Neuronal stem cell (in vitro differentiated cells): ENCODE data around the gene UBXN4.

Experiments used
- DNase-seq: peaks from one replicate; pipeline ENCODE4 v3.0.0-alpha.2; 2013; ENCODE audit warnings: low spot score
- H2AFZ ChIP-seq: one replicate; pipeline ENCODE4 v1.6.1; 2013; ENCODE audit warnings: mild to moderate bottlenecking, low read length, inconsistent platforms
- H2AK5ac ChIP-seq: 2 replicates; pipeline ENCODE4 v1.6.1; 2013; ENCODE audit warnings: low read depth, mild to moderate bottlenecking, inconsistent platforms, low read length, moderate library complexity, mixed read lengths
- H2BK120ac ChIP-seq: 2 replicates; pipeline ENCODE4 v1.6.1; 2013; ENCODE audit warnings: low read depth, mild to moderate bottlenecking, inconsistent platforms, low read length, moderate library complexity, mixed read lengths
- H2BK12ac ChIP-seq: one replicate; pipeline ENCODE4 v1.6.1; 2013; ENCODE audit warnings: low read length, inconsistent platforms
- H2BK15ac ChIP-seq: 2 replicates; pipeline ENCODE4 v1.6.1; 2013; ENCODE audit warnings: mild to moderate bottlenecking, low read length, inconsistent platforms, mixed read lengths
- H2BK5ac ChIP-seq: one replicate; pipeline ENCODE4 v1.6.1; 2013; ENCODE audit warnings: inconsistent platforms, mild to moderate bottlenecking, low read length, moderate library complexity
- H3K14ac ChIP-seq: one replicate; pipeline ENCODE4 v1.6.1; 2013; ENCODE audit warnings: low read length, inconsistent platforms
- H3K18ac ChIP-seq: 2 replicates; pipeline ENCODE4 v1.6.1; 2013; ENCODE audit warnings: low read length, inconsistent platforms
- H3K23ac ChIP-seq: 2 replicates; pipeline ENCODE4 v1.6.1; 2013; ENCODE audit warnings: low read depth, mild to moderate bottlenecking, mixed read lengths, low read length, inconsistent platforms; ENCODE audit not compliant: poor library complexity
- H3K27ac ChIP-seq: replicated peaks from 3 replicates; pipeline ENCODE4 v1.5.1; 2013; ENCODE audit warnings: low read length, inconsistent platforms
- H3K27me3 ChIP-seq, 3 experiments: 2 replicates each; pipeline ENCODE4 v1.6.1; 2013; ENCODE audit warnings: low read length in 3 of 3, mild to moderate bottlenecking in 2 of 3, inconsistent platforms in 1 of 3, low read depth in 1 of 3, mixed read lengths in 1 of 3, moderate library complexity in 1 of 3; ENCODE audit not compliant: control insufficient read depth in 3 of 3, insufficient read depth in 3 of 3
- H3K36me3 ChIP-seq, 2 donors: replicated peaks in 1 of 2; 2 replicates each; pipeline ENCODE4 v1.6.1; 2013; ENCODE audit warnings: low read length in 2 of 2; ENCODE audit not compliant: control insufficient read depth in 2 of 2, insufficient read depth in 2 of 2
- H3K4ac ChIP-seq: 2 replicates; pipeline ENCODE4 v1.6.1; 2013; ENCODE audit warnings: inconsistent platforms, mild to moderate bottlenecking, low read length, moderate library complexity
- H3K4me1 ChIP-seq, 2 donors: 1 replicate in 1 of 2; 2 replicates in 1 of 2; pipeline ENCODE4 v1.6.1; 2013; ENCODE audit warnings: low read length in 2 of 2, low read depth in 1 of 2; ENCODE audit not compliant: control insufficient read depth in 2 of 2, insufficient read depth in 1 of 2
- H3K4me2 ChIP-seq: one replicate; pipeline ENCODE4 v1.6.1; 2013; ENCODE audit warnings: mild to moderate bottlenecking, low read length, inconsistent platforms; ENCODE audit not compliant: insufficient read depth, poor library complexity, severe bottlenecking
- H3K4me3 ChIP-seq, 2 donors: 2 replicates each; pipeline ENCODE4 v1.5.1; 2013; ENCODE audit warnings: low read length in 2 of 2, mild to moderate bottlenecking in 2 of 2, inconsistent platforms in 1 of 2, moderate library complexity in 1 of 2
- H3K79me1 ChIP-seq: one replicate; pipeline ENCODE4 v1.6.1; 2013; ENCODE audit warnings: low read depth, mild to moderate bottlenecking, inconsistent platforms, low read length, moderate library complexity
- H3K9ac ChIP-seq: one replicate; pipeline ENCODE4 v1.6.1; 2013; ENCODE audit warnings: mild to moderate bottlenecking, low read depth, low read length, inconsistent platforms; ENCODE audit not compliant: poor library complexity
- H3K9me3 ChIP-seq, 2 donors: replicated peaks in 1 of 2; 2 replicates each; pipeline versions ENCODE3 to v1.6.1; 2013; ENCODE audit warnings: low read length in 2 of 2, mild to moderate bottlenecking in 2 of 2, inconsistent platforms in 1 of 2, low read depth in 1 of 2, mixed read lengths in 1 of 2, moderate library complexity in 1 of 2; ENCODE audit not compliant: control insufficient read depth in 2 of 2, insufficient read depth in 1 of 2
- H4K8ac ChIP-seq: one replicate; pipeline ENCODE4 v1.6.1; 2013; ENCODE audit warnings: low read depth, mild to moderate bottlenecking, inconsistent platforms, low read length, moderate library complexity
- H4K91ac ChIP-seq: one replicate; pipeline ENCODE4 v1.6.1; 2013; ENCODE audit warnings: low read length, low read depth, mild to moderate bottlenecking, inconsistent platforms; ENCODE audit not compliant: poor library complexity
- WGBS, 2 donors: extraction: QIAGEN DNeasy Blood & Tissue Kit; methylation state at CpG; one replicate each; pipeline ENCODE4 v1.1.7; 2013; ENCODE audit warnings: missing lambda C conversion rate in 2 of 2, mixed read lengths in 1 of 2; ENCODE audit not compliant: insufficient read length in 2 of 2, insufficient replicate concordance in 1 of 2; ENCODE audit errors: extremely low coverage in 2 of 2; 5-methylcytosine and 5-hydroxymethylcytosine counted together

The UBXN4 gene

GRCh38 chr2:135822855-135823254 lies 81.2 kb downstream of the UBXN4 start:
- Histone ChIP-seq H3K9ac (no peak overlapping the region), H4K8ac (no peak overlapping the region), H3K4me2 (no peak overlapping the region), H2BK120ac (no peak overlapping the region), H2BK5ac (no peak overlapping the region), H3K4me1 (peaks cover 3% of the 10 kb centered on the region in 2 donors), H3K79me1 (no peaks in the 10 kb centered on the region), H3K4ac (no peak overlapping the region), H3K9me3 (peaks cover 2 to 5% of the 10 kb centered on the region in 2 donors), H3K27ac (no peak overlapping the region), H3K14ac (no peak overlapping the region), H2BK12ac (no peak overlapping the region), H3K27me3 (no peaks in the 10 kb centered on the region), H3K4me3 (no peak overlapping the region), H3K36me3 (peaks cover 0 to 1% of the 10 kb centered on the region in 2 donors), H2BK15ac (no peak overlapping the region), H2AFZ (no peak overlapping the region), H3K23ac (no peak overlapping the region), H4K91ac (no peak overlapping the region), H3K18ac (no peak overlapping the region), H2AK5ac (no peak overlapping the region)
- no peak for DNase-seq
- no CpG with 5 or more reads among the region's 1 CpG for WGBS, 2 donors

DNA sequence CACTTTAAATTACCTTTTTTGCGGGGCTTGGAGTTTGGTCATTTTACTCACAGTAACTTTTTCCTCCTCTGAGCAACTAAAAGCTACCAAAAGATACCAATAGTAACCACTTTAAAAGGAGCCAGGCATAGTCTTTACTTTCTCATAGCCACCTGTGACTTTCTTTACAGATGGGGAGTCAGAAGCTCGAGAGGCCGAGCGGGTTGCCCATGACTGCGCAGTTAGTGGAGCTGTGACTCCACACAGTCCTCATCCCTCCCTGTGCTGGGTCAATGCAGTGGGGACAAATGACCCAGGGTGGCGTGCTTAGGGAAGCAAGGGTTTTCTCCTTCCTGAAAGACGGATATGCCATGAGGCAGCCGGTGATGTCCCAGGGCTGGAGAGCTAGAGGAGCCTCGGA lies 83.5 kb downstream of the UBXN4 start:
- Histone ChIP-seq H3K4me3 (no peak overlapping the region), H3K4me2 (no peak overlapping the region), H2AK5ac (no peak overlapping the region), H3K36me3 (peaks cover 0 to 1% of the 10 kb centered on the region in 2 donors), H3K27ac (no peak overlapping the region), H2BK5ac (no peak overlapping the region), H2AFZ (peak overlapping the region; percentile 40), H4K91ac (no peak overlapping the region), H3K9me3 (peaks cover 2 to 5% of the 10 kb centered on the region in 2 donors), H2BK15ac (no peak overlapping the region), H3K18ac (peak overlapping the region; percentile 44), H3K79me1 (no peaks in the 10 kb centered on the region), H3K4me1 (peaks cover 3% of the 10 kb centered on the region in 2 donors), H2BK12ac (no peak overlapping the region), H4K8ac (no peak overlapping the region), H3K14ac (no peak overlapping the region), H3K27me3 (no peaks in the 10 kb centered on the region), H3K23ac (no peak overlapping the region), H3K9ac (no peak overlapping the region), H3K4ac (no peak overlapping the region), H2BK120ac (no peak overlapping the region)
- WGBS, 2 donors: no CpG with 5 or more reads among the region's 9 CpGs
- no peak for DNase-seq

- H2BK120ac ChIP-seq: no peak overlapping the region
- no CpG with 5 or more reads among the region's 11 CpGs for WGBS, 2 donors
- H3K79me1 ChIP-seq: no peaks in the 10 kb centered on the region
- no peak overlapping the region for H4K8ac ChIP-seq
- no peak overlapping the region for H3K4me2 ChIP-seq
- H3K9me3 ChIP-seq: peaks cover 2 to 5% of the 10 kb centered on the region in 2 donors
- H2BK12ac ChIP-seq: no peak overlapping the region
- no peak overlapping the region for H2AK5ac ChIP-seq
- peak overlapping the region; percentile 33 for H3K18ac ChIP-seq
- peaks cover 0 to 1% of the 10 kb centered on the region in 2 donors for H3K36me3 ChIP-seq
- H2AFZ ChIP-seq: peak overlapping the region; percentile 40
- H3K4me1 ChIP-seq: peaks cover 3% of the 10 kb centered on the region in 2 donors
- no peak overlapping the region for H3K14ac ChIP-seq
- no peaks in the 10 kb centered on the region for H3K27me3 ChIP-seq
- no peak overlapping the region for H2BK5ac ChIP-seq
- no peak overlapping the region for H4K91ac ChIP-seq
- H3K9ac ChIP-seq: peak overlapping the region; percentile 26
- peak overlapping the region; percentile 39 for H2BK15ac ChIP-seq
- no peak overlapping the region for H3K4ac ChIP-seq
- DNase-seq: no peak
- H3K23ac ChIP-seq: no peak overlapping the region
- H3K27ac ChIP-seq: no peak overlapping the region
- no peak overlapping the region for H3K4me3 ChIP-seq
Observed at GRCh38 chr2:135825550-135826176, 84.0 kb downstream of the UBXN4 start.

- H3K9me3 ChIP-seq: peaks cover 2 to 5% of the 10 kb centered on the region in 2 donors
- H4K8ac ChIP-seq: no peak overlapping the region
- no peak overlapping the region for H2BK15ac ChIP-seq
- H3K27me3 ChIP-seq: no peaks in the 10 kb centered on the region
- H3K27ac ChIP-seq: no peak overlapping the region
- H3K4me1 ChIP-seq: peaks cover 3% of the 10 kb centered on the region in 2 donors
- no peak overlapping the region for H3K23ac ChIP-seq
- H3K18ac ChIP-seq: no peak overlapping the region
- H3K79me1 ChIP-seq: no peaks in the 10 kb centered on the region
- no peak overlapping the region for H2BK120ac ChIP-seq
- WGBS, 2 donors: no CpG with 5 or more reads among the region's 6 CpGs
- H4K91ac ChIP-seq: no peak overlapping the region
- peak; percentile 11 for DNase-seq
- H3K9ac ChIP-seq: no peak overlapping the region
- no peak overlapping the region for H2BK12ac ChIP-seq
- H2AK5ac ChIP-seq: no peak overlapping the region
- H3K4me3 ChIP-seq: no peak overlapping the region
- peaks cover 0 to 1% of the 10 kb centered on the region in 2 donors for H3K36me3 ChIP-seq
- no peak overlapping the region for H2BK5ac ChIP-seq
- peak overlapping the region; percentile 71 for H2AFZ ChIP-seq
- H3K14ac ChIP-seq: no peak overlapping the region
- no peak overlapping the region for H3K4ac ChIP-seq
- H3K4me2 ChIP-seq: no peak overlapping the region
Observed at GRCh38 chr2:135826544-135826943, 84.9 kb downstream of the UBXN4 start.
